ENCODE results near the gene TEDC2. TPM values are rescaled to one million over a fixed set of nuclear protein-coding genes. Genes with fewer than 3 reads are reported as not detected.

TEDC2 gene
- total RNA-seq (2022; extraction: Qiagen RNA extraction): 15.9 to 20.9 TPM (median 18.9 TPM) in 5 replicates

GRCh38 chr16:2459647-2460390 is at the start of gene TEDC2:
Gene TEDC2, plus strand, starts transcription at chr16:2460109. Its CDS starts 36 bp downstream, at chr16:2460145.

GRCh38 chr16:2429034-2429770 is 30.7 kb upstream of the TEDC2 start, which contains the start of gene CCNF:
Gene CCNF, plus strand, starts transcription at chr16:2429447. Its CDS starts 35 bp downstream, at chr16:2429482.

GRCh38 chr16:2471016-2471652 is 11.2 kb downstream of the TEDC2 start, which contains the start of gene NTN3:
Gene NTN3, plus strand, starts transcription at chr16:2471297. Its CDS starts 405 bp downstream, at chr16:2471702.

GRCh38 chr16:2474877-2475412 is 15.0 kb downstream of the TEDC2 start, which contains the start of gene TBC1D24:
Gene TBC1D24, plus strand, starts transcription at chr16:2475127. Its CDS starts 21,022 bp downstream, at chr16:2496149.

GRCh38 chr16:2513405-2514332 is 53.8 kb downstream of the TEDC2 start, which contains the start of gene ATP6V0C:
Gene ATP6V0C, plus strand, starts transcription at chr16:2513952. Its CDS starts 152 bp downstream, at chr16:2514104.

Other genes with a start within 250 kb of the TEDC2 start
- gene BRICD5, start 249.2 kb upstream of the TEDC2 start, total RNA-seq (2022; extraction: Qiagen RNA extraction): 1.5 to 4.8 TPM (median 3.4 TPM) in 5 replicates
- 14.8 to 35.7 TPM (median 32.9 TPM) in 5 replicates for gene PGP, start 245.3 kb upstream of the TEDC2 start, total RNA-seq (2022; extraction: Qiagen RNA extraction)
- gene E4F1, start 236.5 kb upstream of the TEDC2 start, total RNA-seq (2022; extraction: Qiagen RNA extraction): 18.7 to 26.9 TPM (median 24.7 TPM) in 5 replicates
- 0.60 to 1.7 TPM (median 1.3 TPM) in 5 replicates for gene DNASE1L2, start 223.7 kb upstream of the TEDC2 start, total RNA-seq (2022; extraction: Qiagen RNA extraction)
- gene ECI1, start 208.5 kb upstream of the TEDC2 start, total RNA-seq (2022; extraction: Qiagen RNA extraction): 48.5 to 95.5 TPM (median 93.6 TPM) in 5 replicates
- 252 to 288 TPM (median 261 TPM) in 5 replicates for gene RNPS1, start 192.0 kb upstream of the TEDC2 start, total RNA-seq (2022; extraction: Qiagen RNA extraction)
- gene ABCA3, start 119.4 kb upstream of the TEDC2 start, total RNA-seq (2022; extraction: Qiagen RNA extraction): 17.3 to 21.9 TPM (median 20.6 TPM) in 5 replicates
- gene CCNF, start 30.7 kb upstream of the TEDC2 start, total RNA-seq (2022; extraction: Qiagen RNA extraction): 20.2 to 23.1 TPM (median 21.1 TPM) in 5 replicates
- 0.05 to 0.07 TPM (median 0.06 TPM) in 3 of 5 replicates, not detected in the others for gene NTN3, start 11.2 kb downstream of the TEDC2 start, total RNA-seq (2022; extraction: Qiagen RNA extraction)
- 6.0 to 7.9 TPM (median 6.7 TPM) in 5 replicates for gene TBC1D24, start 15.0 kb downstream of the TEDC2 start, total RNA-seq (2022; extraction: Qiagen RNA extraction)
- gene ATP6V0C, start 53.8 kb downstream of the TEDC2 start, total RNA-seq (2022; extraction: Qiagen RNA extraction): 146 to 301 TPM (median 257 TPM) in 5 replicates
- 15.9 to 25.9 TPM (median 24.7 TPM) in 5 replicates for gene AMDHD2, start 60.3 kb downstream of the TEDC2 start, total RNA-seq (2022; extraction: Qiagen RNA extraction)
- 0.06 to 0.15 TPM (median 0.09 TPM) in 3 of 5 replicates, not detected in the others for gene CEMP1, start 71.3 kb downstream of the TEDC2 start, total RNA-seq (2022; extraction: Qiagen RNA extraction)
- gene PDPK1, start 77.9 kb downstream of the TEDC2 start, total RNA-seq (2022; extraction: Qiagen RNA extraction): 19.3 to 24.1 TPM (median 20.6 TPM) in 5 replicates
- 35.2 to 44.7 TPM (median 40.1 TPM) in 5 replicates for gene KCTD5, start 222.4 kb downstream of the TEDC2 start, total RNA-seq (2022; extraction: Qiagen RNA extraction)

Measured in A549 treated with AZD2906 at 1 μM for 4 hours (cell line).